ENCODE measurements around the gene ZBTB45.
"Not testable (repeated sequence)": the region's sequence is repeated elsewhere in the genome, so short reads cannot be mapped to it uniquely, and the experiment has no call there.

Gene ZBTB45

DNA sequence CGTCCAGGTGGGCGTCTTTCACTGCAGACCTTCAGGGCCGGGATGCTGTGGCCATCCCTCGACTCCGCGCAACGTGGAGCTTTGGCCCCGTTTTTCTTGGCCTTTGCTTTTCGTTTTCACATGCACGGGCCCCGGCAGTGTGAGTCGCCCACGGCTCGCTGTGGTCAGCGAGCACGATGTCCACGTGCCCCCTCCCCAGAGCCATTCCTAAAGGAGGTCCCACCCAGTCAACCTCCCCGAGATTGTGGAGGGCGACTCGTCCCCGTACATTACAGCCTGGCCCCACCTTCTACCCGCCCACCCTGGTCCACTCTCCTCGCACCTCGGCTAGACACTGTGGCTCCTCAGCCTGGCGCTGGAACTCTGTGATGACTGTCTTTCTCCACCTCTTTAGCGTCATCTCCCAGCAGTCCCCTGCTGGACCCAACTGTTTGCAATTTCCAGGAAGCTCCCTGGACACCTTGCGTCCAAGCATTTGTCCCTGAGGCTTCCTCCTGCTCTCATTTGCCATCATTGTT is 43.1 kb downstream of the ZBTB45 start:
- in situ Hi-C loops (cut with MboI; ENCODE audit: low sequenced_read_pairs): no loop called here

DNA sequence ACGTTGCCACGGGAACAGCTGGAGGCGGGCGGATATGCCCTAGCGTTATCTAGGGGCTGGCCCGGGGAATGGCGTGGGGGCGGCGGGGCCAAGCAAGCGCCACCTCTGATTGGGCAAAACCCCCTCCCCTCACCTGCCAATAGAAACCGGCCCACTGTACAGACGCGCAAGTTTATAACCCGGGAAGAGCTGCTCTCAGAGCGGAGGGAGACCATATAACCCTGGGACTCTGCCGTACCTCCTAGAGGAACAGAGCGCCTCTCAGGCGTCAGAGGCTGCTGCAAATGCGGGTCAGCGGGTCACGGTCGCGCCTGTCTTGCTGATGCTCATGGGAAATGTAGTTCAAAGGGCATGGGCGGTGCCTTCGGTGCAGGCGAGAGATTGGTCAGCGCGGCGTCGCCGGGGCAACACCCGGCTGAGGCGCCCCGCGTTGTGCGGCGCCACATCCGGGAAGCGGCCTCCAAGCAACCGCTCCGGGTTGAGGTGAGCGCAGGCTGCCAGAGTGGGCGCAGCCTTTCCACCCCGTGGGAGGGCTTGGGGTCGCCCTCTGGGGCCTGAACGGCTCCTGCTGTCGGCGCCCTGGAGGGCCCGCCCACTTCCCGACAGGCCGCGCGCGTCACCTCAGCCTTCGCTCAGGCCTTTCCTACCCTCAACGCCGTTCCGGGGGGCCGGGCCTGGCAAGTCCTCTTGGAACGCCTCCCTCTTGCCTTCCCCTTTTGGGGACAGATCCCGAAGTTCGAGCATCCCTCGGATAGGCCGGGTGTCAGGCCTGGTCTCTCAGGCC is 43.7 kb downstream of the ZBTB45 start, which contains the start of gene ZNF446:
TSS of gene ZNF446 (plus strand) at position 639 of the 784 bp plus-strand sequence. CDS start 867 bp downstream, outside the sequence.
- in situ Hi-C loops (cut with MboI; ENCODE audit: low sequenced_read_pairs): no loop called here

DNA sequence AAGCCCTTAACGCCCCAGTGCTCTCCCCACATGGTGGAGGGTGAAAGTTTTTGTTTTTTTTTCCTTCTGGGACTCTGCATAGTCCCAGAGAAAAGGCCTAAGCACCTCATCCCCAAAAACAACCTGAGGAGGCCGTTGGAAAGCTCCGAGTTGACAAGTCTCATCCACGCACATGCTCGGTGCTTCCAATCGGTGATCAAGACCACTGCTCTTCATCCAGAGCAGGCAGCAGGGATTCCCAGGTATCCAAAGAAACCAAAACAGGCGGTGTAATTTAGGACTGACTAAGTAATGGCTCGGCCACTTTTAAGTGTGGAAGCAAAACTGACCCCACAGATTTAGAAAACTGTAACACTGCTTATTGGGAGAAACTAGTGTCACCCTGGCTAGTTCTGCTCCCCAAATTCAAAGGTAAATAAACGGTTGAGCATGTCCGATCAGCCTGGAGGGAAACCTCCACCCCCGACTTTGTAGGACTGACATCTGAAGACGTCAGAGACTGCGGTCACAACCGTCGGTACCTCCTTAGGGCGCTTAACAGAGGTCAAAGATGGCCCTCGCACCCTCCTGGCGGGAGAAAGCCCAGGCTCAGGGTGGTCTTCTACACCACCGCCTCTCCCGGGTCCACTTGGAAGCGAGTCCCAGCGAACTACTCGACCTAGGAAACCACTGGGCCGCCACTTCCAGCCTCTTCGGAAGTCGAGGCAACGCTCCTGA is 44.5 kb downstream of the ZBTB45 start:
- in situ Hi-C loops (cut with MboI; ENCODE audit: low sequenced_read_pairs): no loop called here

DNA sequence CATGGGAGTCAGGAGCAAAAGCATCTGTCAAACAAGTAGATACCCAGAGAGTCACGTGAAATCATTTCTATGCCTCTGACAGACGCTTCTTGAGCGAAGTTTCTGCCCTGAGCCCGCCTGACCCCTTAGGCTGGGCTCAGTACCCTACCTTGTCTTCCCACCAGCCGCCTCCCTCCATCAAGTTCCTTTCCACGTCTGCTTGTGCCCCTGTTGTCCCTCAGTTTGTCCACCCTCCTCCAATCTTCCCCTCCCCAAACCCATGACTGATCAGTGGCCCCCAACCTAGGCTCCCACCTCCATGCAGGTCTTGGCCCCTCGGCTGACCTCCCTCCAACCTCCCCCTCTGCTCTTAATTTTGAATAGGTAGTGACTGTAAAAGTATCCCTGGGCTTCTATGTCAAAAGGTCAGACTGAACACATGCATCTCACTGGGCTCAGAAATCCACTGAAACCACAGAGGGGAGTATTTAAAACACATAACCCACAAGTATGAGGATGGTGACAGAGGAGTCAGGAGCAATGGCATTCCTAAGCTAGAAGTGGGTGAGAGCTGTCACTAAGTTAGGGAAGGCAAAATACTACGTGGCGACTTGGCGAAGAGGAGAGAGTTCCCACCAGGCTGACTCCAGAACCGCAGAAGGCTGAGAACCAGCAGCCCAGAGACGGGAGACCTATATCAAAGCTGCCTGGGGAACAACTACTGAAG is 45.2 kb downstream of the ZBTB45 start:
- in situ Hi-C loops (cut with MboI; ENCODE audit: low sequenced_read_pairs): no loop called here

DNA sequence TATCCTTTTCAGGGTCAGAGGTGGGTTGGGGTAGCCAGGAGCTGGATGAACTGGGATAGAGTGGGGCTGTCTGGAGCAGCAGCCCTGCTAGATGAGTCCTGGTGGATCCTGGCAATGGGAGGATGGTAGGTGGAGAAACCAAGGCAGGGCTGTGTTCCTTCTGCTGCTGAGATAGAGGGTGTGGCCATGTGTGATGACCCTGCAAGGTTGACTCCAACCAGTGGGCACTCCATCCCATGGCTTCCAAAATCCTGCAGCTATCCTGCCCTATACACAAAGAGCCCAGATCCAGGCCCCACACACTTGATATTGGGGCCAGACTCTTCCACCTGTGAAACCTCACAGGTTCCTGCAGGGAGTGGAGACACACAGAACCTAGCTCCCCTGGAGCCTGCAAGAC is 45.8 kb downstream of the ZBTB45 start:
- in situ Hi-C loops (cut with MboI; ENCODE audit: low sequenced_read_pairs): no loop called here

DNA sequence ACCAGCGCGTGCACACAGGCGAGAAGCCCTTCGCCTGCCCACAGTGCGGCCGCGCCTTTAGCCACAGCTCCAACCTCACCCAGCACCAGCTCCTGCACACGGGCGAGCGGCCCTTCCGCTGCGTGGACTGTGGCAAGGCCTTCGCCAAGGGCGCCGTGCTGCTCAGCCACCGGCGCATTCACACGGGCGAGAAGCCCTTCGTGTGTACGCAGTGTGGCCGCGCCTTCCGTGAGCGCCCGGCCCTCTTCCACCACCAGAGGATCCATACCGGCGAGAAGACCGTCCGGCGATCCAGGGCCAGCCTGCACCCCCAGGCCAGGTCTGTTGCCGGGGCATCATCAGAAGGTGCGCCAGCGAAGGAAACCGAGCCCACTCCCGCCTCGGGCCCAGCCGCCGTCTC is 47.9 kb downstream of the ZBTB45 start:
- in situ Hi-C loops (cut with MboI; ENCODE audit: low sequenced_read_pairs): no loop called here

DNA sequence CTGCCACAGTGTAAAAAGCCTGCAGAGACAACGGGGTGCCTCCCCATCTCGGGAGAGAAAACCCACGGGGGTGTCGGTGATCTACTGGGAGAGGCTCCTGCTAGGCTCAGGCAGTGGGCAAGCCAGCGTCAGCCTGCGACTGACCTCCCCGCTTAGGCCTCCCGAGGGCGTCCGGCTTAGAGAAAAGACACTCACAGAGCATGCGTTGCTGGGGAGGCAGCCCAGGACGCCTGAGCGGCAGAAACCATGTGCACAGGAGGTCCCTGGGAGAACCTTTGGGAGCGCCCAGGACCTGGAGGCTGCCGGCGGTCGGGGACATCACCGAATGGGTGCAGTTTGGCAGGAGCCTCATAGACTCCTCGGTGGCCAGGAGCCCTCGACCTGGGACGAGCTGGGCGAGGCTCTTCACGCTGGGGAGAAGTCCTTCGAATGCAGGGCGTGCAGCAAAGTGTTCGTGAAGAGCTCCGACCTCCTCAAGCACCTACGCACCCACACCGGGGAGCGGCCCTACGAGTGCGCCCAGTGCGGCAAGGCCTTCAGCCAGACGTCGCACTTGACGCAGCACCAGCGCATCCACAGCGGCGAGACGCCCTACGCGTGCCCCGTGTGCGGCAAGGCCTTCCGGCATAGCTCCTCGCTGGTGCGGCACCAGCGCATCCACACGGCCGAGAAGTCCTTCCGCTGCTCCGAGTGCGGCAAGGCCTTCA is 48.6 kb downstream of the ZBTB45 start:
- in situ Hi-C loops (cut with MboI; ENCODE audit: low sequenced_read_pairs): not testable (repeated sequence)

DNA sequence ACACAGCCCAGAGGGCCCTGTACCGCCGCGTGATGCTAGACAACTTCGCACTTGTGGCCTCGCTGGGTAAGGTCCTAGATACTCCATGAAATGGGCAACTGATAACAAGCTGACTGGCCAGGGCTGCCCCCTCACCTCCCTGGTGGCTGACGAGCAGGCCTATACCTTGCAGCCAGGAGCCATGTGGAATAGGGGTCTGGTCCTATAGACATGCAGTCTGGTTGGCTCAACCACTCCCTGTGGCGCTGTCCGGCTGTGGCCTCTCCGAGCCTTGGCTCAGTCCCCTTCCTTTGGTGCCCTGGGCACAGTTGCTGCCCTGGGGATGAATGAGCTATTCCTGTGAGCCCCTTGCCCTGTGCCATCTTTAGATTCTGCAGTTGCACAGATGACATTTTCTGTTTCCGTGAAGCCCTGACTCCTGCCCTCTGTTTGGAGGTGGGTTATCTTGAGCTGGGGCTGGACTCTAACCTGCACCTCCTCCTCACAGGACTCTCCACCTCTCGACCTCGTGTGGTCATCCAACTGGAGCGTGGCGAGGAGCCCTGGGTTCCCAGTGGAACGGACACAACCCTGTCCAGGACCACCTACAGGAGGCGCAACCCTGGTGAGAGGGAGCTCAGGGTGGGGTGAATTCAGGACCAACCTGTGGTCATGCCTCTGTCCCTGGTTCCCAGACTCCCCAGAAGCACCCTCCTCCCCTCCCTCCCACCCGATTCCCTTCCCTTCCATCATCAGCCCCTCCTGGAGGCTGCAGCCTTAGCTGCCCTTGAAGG is 50.2 kb downstream of the ZBTB45 start:
- in situ Hi-C loops (cut with MboI; ENCODE audit: low sequenced_read_pairs): no loop called here

DNA sequence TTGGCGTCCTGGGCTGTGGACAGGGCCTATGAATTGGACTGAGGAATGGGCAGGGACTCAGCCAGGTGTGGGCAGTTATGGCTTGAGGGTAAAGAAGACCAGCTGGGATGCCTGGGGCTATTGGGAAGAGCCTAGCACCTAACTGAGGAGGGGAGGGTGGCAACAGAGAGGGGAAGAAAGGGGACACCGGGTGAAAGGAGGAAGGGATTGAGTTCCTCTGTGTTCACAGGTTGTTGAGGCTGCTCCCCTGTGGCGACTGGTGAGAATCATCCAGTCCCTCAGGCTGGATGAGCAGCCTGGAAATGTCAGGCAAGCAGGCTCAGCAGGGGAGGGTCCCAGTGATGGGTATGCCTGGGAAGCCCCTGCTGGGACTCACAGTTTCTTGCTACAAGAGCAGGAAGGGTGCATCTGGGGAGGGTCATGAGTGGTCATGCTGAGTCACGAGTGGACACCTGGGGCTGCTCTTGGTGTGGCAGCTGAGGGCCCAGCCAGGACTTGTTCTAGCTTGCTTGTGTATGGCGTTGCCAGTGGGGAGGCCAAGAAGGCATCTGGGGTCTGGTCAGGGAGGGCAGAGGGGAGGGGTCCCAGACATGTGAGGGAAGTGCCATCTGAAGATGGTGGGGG is 51.3 kb downstream of the ZBTB45 start:
- in situ Hi-C loops (cut with MboI; ENCODE audit: low sequenced_read_pairs): no loop called here

DNA sequence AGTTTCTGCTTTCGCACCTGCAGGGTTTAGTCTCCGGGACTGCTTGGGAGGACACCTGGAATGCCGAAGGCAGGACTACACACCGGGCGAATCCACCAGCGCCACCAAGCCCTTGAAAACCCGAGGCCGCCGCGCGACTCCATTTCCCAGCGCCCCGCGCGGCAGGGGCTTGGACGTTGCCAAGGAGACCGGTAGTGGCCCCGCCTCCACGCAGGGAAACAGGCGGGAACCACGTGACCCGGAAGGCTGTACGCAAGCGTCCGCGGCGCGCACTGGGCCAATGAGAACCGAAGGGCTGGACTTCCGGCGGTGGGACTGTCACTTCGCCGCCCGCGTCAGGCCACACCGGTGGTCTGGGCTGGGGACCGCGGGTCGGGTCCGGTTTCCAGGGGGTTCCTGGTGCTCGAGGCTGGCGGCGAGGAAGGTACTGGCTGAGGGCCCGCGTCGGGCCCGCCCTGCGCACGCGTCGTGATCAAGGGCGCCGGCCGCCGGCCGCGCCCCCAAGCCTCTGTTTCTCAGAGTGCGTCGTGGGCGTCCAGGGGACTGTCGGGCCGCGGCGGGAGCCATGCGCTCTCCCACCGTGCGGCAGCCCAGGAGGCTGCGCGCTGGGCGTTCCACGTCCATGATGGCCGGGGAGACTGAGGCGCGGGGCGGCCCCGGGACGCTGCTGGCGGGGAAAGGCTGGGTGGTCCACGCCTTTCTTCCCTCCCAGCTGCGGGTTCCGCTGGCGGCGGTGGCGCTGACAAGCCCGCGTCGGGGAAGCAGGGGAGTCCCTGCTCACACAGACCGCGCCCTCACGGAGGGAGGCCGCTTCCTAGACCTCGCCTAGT is 52.6 kb downstream of the ZBTB45 start, which contains the start of gene ZNF324:
TSS of gene ZNF324 (plus strand) at position 321 of the 830 bp plus-strand sequence. CDS start 2,106 bp downstream, outside the sequence.
- in situ Hi-C loops (cut with MboI; ENCODE audit: low sequenced_read_pairs): no loop called here

DNA sequence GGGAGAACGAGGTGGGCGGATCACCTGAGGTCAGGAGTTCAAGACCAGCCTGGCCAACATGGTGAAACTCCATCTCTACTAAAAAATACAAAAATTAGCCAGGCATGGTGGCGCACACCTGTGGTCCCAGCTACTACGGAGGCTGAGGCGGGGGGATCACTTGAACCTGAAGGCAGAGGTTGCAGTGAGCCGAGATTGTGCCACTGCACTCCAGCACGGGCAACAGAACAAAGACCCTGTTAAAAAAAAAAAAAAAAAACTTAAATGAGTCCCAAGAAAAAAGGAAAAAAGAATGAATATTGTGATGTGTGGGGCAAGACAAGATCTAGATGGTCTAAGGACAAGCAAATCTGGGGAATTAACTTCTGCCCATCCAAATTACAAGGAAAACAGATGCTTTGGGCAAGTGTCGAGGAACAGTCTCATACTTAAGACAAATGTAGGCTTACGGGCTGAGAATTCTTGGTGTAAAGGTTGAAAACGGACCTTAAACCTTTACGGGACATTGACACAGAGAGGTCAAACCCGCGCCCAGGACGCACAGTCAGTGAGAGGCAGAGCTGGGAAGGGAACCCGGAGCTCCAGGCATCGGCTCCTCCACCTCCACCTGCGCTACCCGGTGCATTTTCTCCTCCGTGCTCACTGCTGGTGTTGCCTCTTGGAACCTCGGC is 53.4 kb downstream of the ZBTB45 start:
- in situ Hi-C loops (cut with MboI; ENCODE audit: low sequenced_read_pairs): no loop called here

All from HL-60/S4 treated with phorbol 12-myristate 13-acetate at 8.2 ng/mL for 4 days and 3 days (cell line).